Measurements from ENCODE around the gene ARFRP1. TPM values are rescaled to one million over a fixed set of nuclear protein-coding genes. Genes with fewer than 3 reads are reported as not detected.

ARFRP1 gene
- total RNA-seq, 1 experiment from 2014 or later = 42.7 TPM

GRCh38 chr20:63686492-63687321 is 21.1 kb downstream of the ARFRP1 start:
- Mint-ChIP-seq H3K4me1 (no peaks in the 10 kb centered on the region), H3K4me3 (no peak overlapping the region), H3K27ac (no peak overlapping the region), H3K27me3 (ENCODE audit: low read depth) (no peaks in the 10 kb centered on the region; the same call in 1 of the 2 replicates), H3K9me3 (no peaks in the 10 kb centered on the region), H3K36me3 (ENCODE audit: insufficient read depth in 1 of 3, low read depth in 3 of 3) (peaks cover 2 to 5% (median 3%) of the 10 kb centered on the region in 3 experiments; a peak in 5 of 7 replicates)
- TF ChIP-seq CTCF (conservative IDR thresholded peaks at IDR 0.05) = no peak
- Histone ChIP-seq H3K18ac (ENCODE audit: insufficient read length, low read depth, low read length) (no peak overlapping the region), H3K79me1 (ENCODE audit: insufficient read depth, low read depth, low read length, poor library complexity, severe bottlenecking) (no peaks in the 10 kb centered on the region), H3K14ac (ENCODE audit: insufficient read depth, low read length) (no peak overlapping the region; the same call in 1 of the 2 replicates), H3K9me3 (ENCODE audit: control insufficient read depth, low read depth, low read length) (no peaks in the 10 kb centered on the region), H2BK20ac (ENCODE audit: low read depth, low read length, poor library complexity, severe bottlenecking) (no peak overlapping the region), H3K27ac (ENCODE audit: insufficient read length, low read depth, low read length) (no peak overlapping the region), H3K56ac (ENCODE audit: insufficient read length, low read depth, low read length) (no peak overlapping the region), H2AFZ (ENCODE audit: low read length) (no peak overlapping the region), H3T11ph (ENCODE audit: low read length) (no peak overlapping the region), H4K5ac (ENCODE audit: insufficient read length, low read depth, low read length) (no peak overlapping the region), H4K8ac (replicated peaks; ENCODE audit: insufficient read length, low read depth, low read length) (no peak overlapping the region), H2BK12ac (ENCODE audit: insufficient read length, low read depth, low read length) (no peak overlapping the region), H3K23me2 (ENCODE audit: insufficient read length, low read depth, low read length, poor library complexity, severe bottlenecking) (no peaks in the 10 kb centered on the region), H2BK120ac (ENCODE audit: low read depth, low read length, poor library complexity, severe bottlenecking) (no peak overlapping the region), H2BK5ac (ENCODE audit: insufficient read length, low read length) (no peak overlapping the region), H3K27me3 (ENCODE audit: insufficient read depth, low read length) (no peaks in the 10 kb centered on the region), H3K9ac (ENCODE audit: extremely low read depth, insufficient read length, low read length) (no peak overlapping the region), H3K4me1 (ENCODE audit: insufficient read depth, low read length) (no peaks in the 10 kb centered on the region), H3K4me2 (ENCODE audit: insufficient read depth, insufficient read length, low read length) (no peak overlapping the region), H3K4ac (ENCODE audit: low read depth, low read length) (no peak overlapping the region), H2AK5ac (ENCODE audit: insufficient read length, low read length) (no peak overlapping the region), H3K79me2 (ENCODE audit: insufficient read depth, low read length) (no peaks in the 10 kb centered on the region), H4K91ac (ENCODE audit: insufficient read length, low read depth, low read length) (no peak overlapping the region), H3K23ac (ENCODE audit: insufficient read length, low read depth, low read length) (no peak overlapping the region), H4K20me1 (ENCODE audit: control insufficient read depth, insufficient read depth, insufficient read length) (no peaks in the 10 kb centered on the region), H2BK15ac (ENCODE audit: low read depth, low read length) (no peak overlapping the region)
- no CpG with 5 or more reads among the region's 45 CpGs for WGBS (ENCODE audit: extremely low coverage, insufficient read length, low lambda C conversion rate)
- no peak for DNase-seq
